HepG2 (cell line): ENCODE measurements around the gene CEBPA. TPM values are rescaled to one million over a fixed set of nuclear protein-coding genes. Genes with fewer than 3 reads are reported as not detected.

ENCODE experiments used
- CEBPB ChIP-seq: IDR thresholded peaks from 2 replicates; pipeline ENCODE4 v1.6.1; 2011; ENCODE audit warnings: low read depth, low read length, improper control_type of control experiment, borderline replicate concordance
- FOXP4 ChIP-seq: sonication (generic); formaldehyde crosslinking; IDR thresholded peaks from 2 replicates; pipeline ENCODE4 v1.4.0; 2020; ENCODE audit warnings: missing genetic modification reagents
- FUBP1 ChIP-seq: sonication (generic); formaldehyde crosslinking; IDR thresholded peaks from 2 replicates; pipeline ENCODE4 v1.5.1; 2020; ENCODE audit warnings: missing genetic modification reagents, mild to moderate bottlenecking, borderline replicate concordance
- GZF1 ChIP-seq: sonication (generic); formaldehyde crosslinking; IDR thresholded peaks from 2 replicates; pipeline ENCODE4 v1.5.1; 2020; ENCODE audit warnings: mild to moderate bottlenecking, missing genetic modification reagents
- KDM5A ChIP-seq: fragments of 200-600 bp; sonication (generic); IDR thresholded peaks from 2 replicates; pipeline ENCODE4 v1.7.0; 2018; ENCODE audit warnings: antibody characterized with exemption, mild to moderate bottlenecking, low read length, borderline replicate concordance
- MEIS2 ChIP-seq: sonication (generic); formaldehyde crosslinking; IDR thresholded peaks from 2 replicates; pipeline ENCODE4 v1.9.0; 2021; ENCODE audit warnings: mild to moderate bottlenecking, missing genetic modification reagents
- NFYC ChIP-seq: IDR thresholded peaks from 2 replicates; pipeline ENCODE4 v1.6.1; 2016; ENCODE audit warnings: missing genetic modification reagents, missing compliant biosample characterization
- NR2F2 ChIP-seq: IDR thresholded peaks from 2 replicates; pipeline ENCODE4 v1.6.1; 2012; ENCODE audit warnings: low read depth, inconsistent platforms, borderline replicate concordance
- SALL1 ChIP-seq: sonication (generic); formaldehyde crosslinking; IDR thresholded peaks from 2 replicates; pipeline ENCODE4 v1.8.0; 2022; ENCODE audit warnings: mild to moderate bottlenecking, missing genetic modification reagents
- SKIL ChIP-seq: sonication (generic); formaldehyde crosslinking; IDR thresholded peaks from 2 replicates; pipeline ENCODE4 v1.8.0; 2022; ENCODE audit warnings: missing genetic modification reagents, mild to moderate bottlenecking, moderate library complexity, borderline replicate concordance
- SPEN ChIP-seq: sonication (generic); formaldehyde crosslinking; IDR thresholded peaks from 2 replicates; pipeline ENCODE4 v1.5.1; 2020; ENCODE audit warnings: low read depth, mild to moderate bottlenecking, missing genetic modification reagents
- SRSF1 ChIP-seq: fragments of 200-400 bp; formaldehyde crosslinking; optimal IDR thresholded peaks from 2 replicates; pipeline ENCODE3; 2017; ENCODE audit warnings: mild to moderate bottlenecking, low read depth, low read length, moderate library complexity
- XRCC5 ChIP-seq: fragments of 200-400 bp; formaldehyde crosslinking; optimal IDR thresholded peaks from 2 replicates; pipeline ENCODE3; 2017; ENCODE audit warnings: mild to moderate bottlenecking, low read length
- ZNF609 ChIP-seq: sonication (generic); formaldehyde crosslinking; IDR thresholded peaks from 2 replicates; pipeline ENCODE4 v1.4.0; 2020; ENCODE audit warnings: mild to moderate bottlenecking, missing genetic modification reagents, borderline replicate concordance
- ZNF740 ChIP-seq: sonication (generic); formaldehyde crosslinking; IDR thresholded peaks from 2 replicates; pipeline ENCODE4 v1.4.0; 2020; ENCODE audit warnings: missing genetic modification reagents
- ZNF83 ChIP-seq: sonication (generic); formaldehyde crosslinking; IDR thresholded peaks from 2 replicates; pipeline ENCODE4 v1.4.0; 2020; ENCODE audit warnings: missing genetic modification reagents, mild to moderate bottlenecking, borderline replicate concordance
- polyA plus RNA-seq, 8 experiments: library from polyadenylated mRNA; depleted of rRNA in 3 of 8; stranded (reverse) in 7 of 8; unstranded in 1 of 8; fragments of >200 nt; fragmentation: Illumina TruSeq in 4 of 8; extraction: Trizol in 4 of 8; gene quantifications; 2 replicates each; pipeline versions ENCODE4 v1.2.1 to v1.2.3, GENCODE V29; 2011 to 2016; ENCODE audit warnings: low read depth in 4 of 8, missing spikeins in 1 of 8, mixed read lengths in 1 of 8; ENCODE audit not compliant: insufficient read depth in 1 of 8
- total RNA-seq, 5 experiments: library from RNA; depleted of rRNA; stranded (reverse); fragments of >200 nt; fragmentation: Illumina TruSeq; extraction: Trizol; gene quantifications; 2 replicates each; pipeline ENCODE4 v1.2.3, GENCODE V29; 2016; ENCODE audit warnings: low read depth in 1 of 5

CEBPA gene
- total and polyA plus RNA-seq, 2 of the 13 experiments (the other 11 are each of a cell fraction or from before 2014, with no cell fraction given): 24.8 to 103 TPM

- TF ChIP-seq SKIL (CRISPR knock-in tag) (peak; percentile 56; the same call in 1 of the 2 replicates), ZNF740 (peak; percentile 65), XRCC5 (peak; percentile 25), ZNF609 (0 out of 2 replicates have a peak, but pooled peaks have one; percentile 30), SPEN (CRISPR knock-in tag) (peak; percentile 48; the same call in 1 of the 2 replicates), FUBP1 (CRISPR knock-in tag) (no peak), ZNF83 (0 out of 2 replicates have a peak, but pooled peaks have one; percentile 39), GZF1 (no peak), NFYC (CRISPR knock-in tag) (0 out of 2 replicates have a peak, but pooled peaks have one; percentile 16), CEBPB (no peak), KDM5A (no peak), NR2F2 (peak; percentile 50; the same call in 1 of the 2 replicates), SALL1 (CRISPR knock-in tag) (peak; percentile 73), FOXP4 (peak; percentile 49), SRSF1 (peak; percentile 9), MEIS2 (CRISPR knock-in tag) (peak; percentile 69; the same call in 1 of the 2 replicates)
Observed at GRCh38 chr19:33302175-33302973, at the start of gene CEBPA (continued).
